Measurements from ENCODE around the gene BICDL1. TPM values are rescaled to one million over a fixed set of nuclear protein-coding genes. Genes with fewer than 3 reads are reported as not detected.

Gene BICDL1
- total and polyA plus RNA-seq, 2 experiments from 2014 or later = not detected

DNA sequence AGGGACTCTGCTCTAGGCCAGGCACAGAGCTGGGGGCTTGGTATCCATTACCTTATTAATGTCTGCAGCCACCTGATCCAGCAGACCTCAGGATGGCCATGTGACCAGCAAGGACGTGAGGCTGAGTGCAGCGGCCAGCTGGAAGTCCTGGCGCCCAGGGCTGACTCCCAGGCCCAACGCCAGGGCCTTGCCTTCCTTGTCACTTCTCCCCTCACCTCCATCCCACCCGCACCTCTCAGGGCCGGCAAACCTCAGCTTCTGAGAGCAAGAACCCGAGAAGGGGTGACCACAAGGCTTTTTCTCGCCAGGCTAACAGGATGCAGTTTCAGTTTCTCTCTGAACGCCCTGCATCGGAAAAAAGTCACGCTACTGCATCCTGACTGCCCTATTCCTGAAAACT is 112.1 kb downstream of the BICDL1 start:
- H2AFZ ChIP-seq = no peak overlapping the region
- H3K9me3 ChIP-seq (ENCODE audit: low read depth) = no peaks in the 10 kb centered on the region
- in situ Hi-C loops (cut with MboI) = no loop called here
- H4K20me1 ChIP-seq (ENCODE audit: insufficient read depth) = no peaks in the 10 kb centered on the region
- 64 to 76% methylated on average over 11 of the region's 11 CpGs for WGBS, 2 experiments (ENCODE audit: low coverage in 1 of 2, low lambda C conversion rate in 2 of 2, missing lambda C conversion rate in 2 of 2)
- no peak overlapping the region for H3K27ac ChIP-seq
- no peaks in the 10 kb centered on the region for H3K27me3 ChIP-seq (replicated peaks; ENCODE audit: insufficient read depth)
- H3K9me2 ChIP-seq (ENCODE audit: insufficient read depth) = no peaks in the 10 kb centered on the region
- no peaks in the 10 kb centered on the region for H3F3A ChIP-seq (ENCODE audit: insufficient read depth)
- H3K4me1 ChIP-seq (ENCODE audit: insufficient read depth) = no peaks in the 10 kb centered on the region
- peaks cover 5% of the 10 kb centered on the region; the same call in 1 of the 2 replicates for H3K36me3 ChIP-seq (ENCODE audit: low read depth)
- TF ChIP-seq EZH2 (IDR thresholded peaks at IDR 0.05; ENCODE audit: insufficient read depth, poor library complexity, severe bottlenecking) (no peak), EZH2phosphoT487 (IDR thresholded peaks at IDR 0.05; ENCODE audit: insufficient read depth, low read depth) (no peak)
- H3K4me3 ChIP-seq = no peak overlapping the region
- DNase-seq = no peak
- H3K79me2 ChIP-seq (ENCODE audit: insufficient read depth) = peaks cover 82% of the 10 kb centered on the region
- H3K9ac ChIP-seq = no peak overlapping the region
- H3K4me2 ChIP-seq (ENCODE audit: unreplicated experiment) = no peak overlapping the region

DNA sequence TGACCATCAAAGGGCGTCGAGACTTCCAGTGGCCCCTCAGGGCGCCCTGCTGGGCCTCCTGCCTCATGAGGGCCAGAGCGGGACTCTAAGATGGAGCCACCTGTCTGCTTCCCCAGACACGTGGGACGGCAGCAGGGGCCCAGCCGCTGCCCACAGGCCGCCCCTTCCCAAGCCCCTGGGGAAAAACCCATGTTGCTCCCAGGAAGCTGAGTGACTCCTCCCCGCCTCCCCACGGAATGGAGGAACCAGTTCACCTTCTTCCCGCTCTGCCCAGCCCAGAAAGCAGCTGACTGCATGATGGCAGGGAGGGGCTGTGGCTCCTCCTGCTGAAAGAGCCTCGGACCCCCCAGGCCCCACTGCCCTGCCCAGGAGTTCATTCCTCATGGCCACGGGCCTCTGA is 112.6 kb downstream of the BICDL1 start:
- in situ Hi-C loops (cut with MboI) = no loop called here
- Histone ChIP-seq H3K9me3 (ENCODE audit: low read depth) (no peaks in the 10 kb centered on the region), H4K20me1 (ENCODE audit: insufficient read depth) (no peaks in the 10 kb centered on the region), H3K9ac (no peak overlapping the region), H3F3A (ENCODE audit: insufficient read depth) (no peaks in the 10 kb centered on the region), H3K4me3 (no peak overlapping the region), H3K4me1 (ENCODE audit: insufficient read depth) (no peaks in the 10 kb centered on the region), H3K9me2 (ENCODE audit: insufficient read depth) (no peaks in the 10 kb centered on the region), H2AFZ (no peak overlapping the region), H3K79me2 (ENCODE audit: insufficient read depth) (peaks cover 87% of the 10 kb centered on the region), H3K27ac (no peak overlapping the region), H3K27me3 (replicated peaks; ENCODE audit: insufficient read depth) (no peaks in the 10 kb centered on the region), H3K36me3 (ENCODE audit: low read depth) (peaks cover 5% of the 10 kb centered on the region; the same call in 1 of the 2 replicates), H3K4me2 (ENCODE audit: unreplicated experiment) (no peak overlapping the region)
- DNase-seq = no peak
- 85 to 88% methylated on average over 12 to 13 of the region's 13 CpGs for WGBS, 2 experiments (ENCODE audit: low coverage in 1 of 2, low lambda C conversion rate in 2 of 2, missing lambda C conversion rate in 2 of 2)
- no peak for TF ChIP-seq EZH2phosphoT487 (IDR thresholded peaks at IDR 0.05; ENCODE audit: insufficient read depth, low read depth)
- TF ChIP-seq EZH2 (IDR thresholded peaks at IDR 0.05; ENCODE audit: insufficient read depth, poor library complexity, severe bottlenecking) = no peak

DNA sequence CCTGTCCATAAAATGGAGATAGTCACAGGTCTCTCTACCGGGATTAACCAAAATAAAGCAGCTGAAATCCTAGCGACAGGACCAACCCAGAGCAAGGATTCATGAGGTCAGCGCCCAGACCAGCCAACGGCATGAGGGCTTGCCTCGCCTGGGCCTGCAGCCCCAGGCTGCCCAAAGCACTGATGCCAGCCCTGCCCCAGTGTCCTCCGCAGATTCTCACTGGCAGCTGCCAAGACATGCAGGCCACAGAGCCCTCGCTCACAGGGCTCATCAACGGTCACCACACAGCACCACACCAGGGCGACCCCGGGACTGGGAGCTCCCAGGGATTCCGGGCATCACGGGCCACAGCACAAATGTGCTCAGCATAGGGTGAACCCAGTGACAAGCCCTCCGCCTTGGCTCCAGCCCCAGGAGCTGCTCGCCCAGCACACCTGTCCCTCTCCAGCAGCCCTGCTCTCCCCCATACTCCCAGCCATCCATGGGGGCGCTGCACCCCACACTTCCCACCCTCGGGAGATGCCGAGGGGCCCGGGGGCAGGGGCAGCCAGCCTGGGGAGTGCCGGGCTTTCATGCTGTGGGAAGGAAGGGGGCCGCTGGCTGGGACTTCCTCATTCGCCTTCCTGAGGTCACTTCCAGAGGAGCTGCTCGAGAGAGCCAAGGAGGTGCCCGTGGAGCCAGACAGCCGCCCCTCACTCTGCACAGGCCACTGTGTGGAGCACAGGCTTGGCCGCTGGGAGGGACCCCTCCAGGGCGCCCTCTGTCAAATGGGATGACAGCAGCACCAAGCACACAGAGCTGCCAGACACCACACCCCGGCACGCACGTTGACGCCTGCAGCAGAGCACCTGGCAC is 113.4 kb downstream of the BICDL1 start:
- Histone ChIP-seq H3K9me2 (ENCODE audit: insufficient read depth) (no peaks in the 10 kb centered on the region), H3K79me2 (ENCODE audit: insufficient read depth) (peaks cover 88% of the 10 kb centered on the region), H3F3A (ENCODE audit: insufficient read depth) (no peaks in the 10 kb centered on the region), H3K27me3 (replicated peaks; ENCODE audit: insufficient read depth) (no peaks in the 10 kb centered on the region), H4K20me1 (ENCODE audit: insufficient read depth) (no peaks in the 10 kb centered on the region), H3K9ac (no peak overlapping the region), H3K4me1 (ENCODE audit: insufficient read depth) (no peaks in the 10 kb centered on the region), H3K9me3 (ENCODE audit: low read depth) (no peaks in the 10 kb centered on the region), H2AFZ (no peak overlapping the region), H3K4me3 (no peak overlapping the region), H3K4me2 (ENCODE audit: unreplicated experiment) (no peak overlapping the region), H3K27ac (no peak overlapping the region), H3K36me3 (ENCODE audit: low read depth) (0 out of 2 replicates have a peak, but pooled peaks cover 2% of the 10 kb centered on the region)
- no peak for DNase-seq
- no peak for TF ChIP-seq EZH2 (IDR thresholded peaks at IDR 0.05; ENCODE audit: insufficient read depth, poor library complexity, severe bottlenecking)
- no peak for TF ChIP-seq EZH2phosphoT487 (IDR thresholded peaks at IDR 0.05; ENCODE audit: insufficient read depth, low read depth)
- WGBS, 2 experiments (ENCODE audit: low coverage in 1 of 2, low lambda C conversion rate in 2 of 2, missing lambda C conversion rate in 2 of 2) = 91 to 93% methylated on average over 22 to 30 of the region's 30 CpGs
- in situ Hi-C loops (cut with MboI) = no loop called here

DNA sequence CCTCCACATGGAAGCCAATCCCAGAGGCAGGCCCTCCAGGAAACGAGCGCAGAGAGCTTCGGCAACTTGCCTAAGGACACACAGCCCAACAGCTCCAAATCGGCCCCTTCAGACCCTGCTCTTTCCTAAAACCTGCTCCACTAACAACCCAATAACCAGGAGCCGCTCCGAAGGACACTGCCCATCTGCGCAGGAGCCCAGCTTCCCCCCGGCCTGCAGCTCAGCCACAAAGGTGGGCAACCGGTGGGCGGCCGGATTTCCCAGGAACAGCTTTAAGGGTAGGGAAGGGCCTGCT is 114.0 kb downstream of the BICDL1 start:
- TF ChIP-seq EZH2 (IDR thresholded peaks at IDR 0.05; ENCODE audit: insufficient read depth, poor library complexity, severe bottlenecking) = no peak
- TF ChIP-seq EZH2phosphoT487 (IDR thresholded peaks at IDR 0.05; ENCODE audit: insufficient read depth, low read depth) = no peak
- Histone ChIP-seq H3K36me3 (ENCODE audit: low read depth) (no peaks in the 10 kb centered on the region), H3K27me3 (replicated peaks; ENCODE audit: insufficient read depth) (no peaks in the 10 kb centered on the region), H3K9me3 (ENCODE audit: low read depth) (no peaks in the 10 kb centered on the region), H3K79me2 (ENCODE audit: insufficient read depth) (peaks cover 91% of the 10 kb centered on the region), H3K9me2 (ENCODE audit: insufficient read depth) (no peaks in the 10 kb centered on the region), H3K9ac (no peak overlapping the region), H4K20me1 (ENCODE audit: insufficient read depth) (no peaks in the 10 kb centered on the region), H3K27ac (no peak overlapping the region), H3F3A (ENCODE audit: insufficient read depth) (no peaks in the 10 kb centered on the region), H3K4me2 (ENCODE audit: unreplicated experiment) (no peak overlapping the region), H2AFZ (no peak overlapping the region), H3K4me3 (no peak overlapping the region), H3K4me1 (ENCODE audit: insufficient read depth) (no peaks in the 10 kb centered on the region)
- WGBS, 2 experiments (ENCODE audit: low coverage in 1 of 2, low lambda C conversion rate in 2 of 2, missing lambda C conversion rate in 2 of 2) = 93% methylated on average over 11 of the region's 11 CpGs
- in situ Hi-C loops (cut with MboI) = no loop called here
- DNase-seq = no peak

Data from GM23248 (cell line).